Islet precursor cell (in vitro differentiated cells): ENCODE results near the gene MAP2K6.
"Not testable (repeated sequence)": the region's sequence is repeated elsewhere in the genome, so short reads cannot be mapped to it uniquely, and the experiment has no call there.

Experiments
- DNase-seq: peaks from one replicate; pipeline ENCODE4 v3.0.0-alpha.2; 2018

MAP2K6 gene

GRCh38 chr17:69460963-69461922 is 46.7 kb downstream of the MAP2K6 start:
- DNase-seq, result no peak

- DNase-seq, result no peak
Observed at GRCh38 chr17:69461951-69462369, 47.5 kb downstream of the MAP2K6 start.

- DNase-seq, result no peak
Observed at GRCh38 chr17:69462882-69463281, 48.4 kb downstream of the MAP2K6 start.

DNA sequence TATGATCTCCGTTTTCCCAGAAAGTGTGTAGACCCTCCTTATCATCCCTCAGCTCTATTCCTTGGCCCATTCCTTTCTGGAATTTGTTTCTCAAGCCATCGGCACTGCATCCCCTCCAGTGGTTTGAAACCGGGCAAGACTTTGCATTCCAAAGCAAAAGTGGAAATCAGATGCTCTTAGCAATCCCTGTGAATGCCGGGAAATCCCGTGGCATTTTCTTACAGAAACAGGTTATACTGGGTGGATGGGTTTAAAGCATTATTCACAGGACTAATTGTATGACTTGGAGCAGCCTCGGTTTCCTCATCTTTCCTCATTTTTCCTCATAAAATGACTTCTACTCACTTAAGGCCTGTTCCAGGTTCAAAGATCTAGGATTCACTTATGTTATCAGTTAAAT is 52.0 kb downstream of the MAP2K6 start:
- DNase-seq, result peak; percentile 86

- peak; percentile 89 for DNase-seq
Observed at GRCh38 chr17:69466905-69467667, 52.6 kb downstream of the MAP2K6 start.

GRCh38 chr17:69468207-69468606 is 53.7 kb downstream of the MAP2K6 start:
- no peak for DNase-seq

DNA sequence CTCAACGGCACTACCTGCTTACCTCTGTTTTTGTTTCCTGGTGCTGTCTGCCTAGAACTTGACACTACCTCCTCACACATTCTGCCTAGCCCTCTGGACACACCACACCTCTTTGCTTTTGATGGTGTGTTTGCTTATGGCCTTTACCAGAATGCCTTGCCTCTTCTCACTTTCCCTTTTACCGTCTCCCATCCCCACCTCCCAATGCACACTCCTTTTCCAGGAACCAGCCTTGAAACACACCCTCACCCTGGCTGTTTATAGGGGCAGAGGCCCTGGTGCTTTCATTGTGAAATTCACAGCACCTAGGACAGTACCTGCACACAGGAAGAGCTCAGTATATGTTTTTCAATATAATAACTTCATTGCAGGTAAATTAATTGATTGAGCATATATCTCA is 56.2 kb downstream of the MAP2K6 start:
- DNase-seq, result no peak

- no peak for DNase-seq
Observed at GRCh38 chr17:69471406-69471805, 56.9 kb downstream of the MAP2K6 start.

DNA sequence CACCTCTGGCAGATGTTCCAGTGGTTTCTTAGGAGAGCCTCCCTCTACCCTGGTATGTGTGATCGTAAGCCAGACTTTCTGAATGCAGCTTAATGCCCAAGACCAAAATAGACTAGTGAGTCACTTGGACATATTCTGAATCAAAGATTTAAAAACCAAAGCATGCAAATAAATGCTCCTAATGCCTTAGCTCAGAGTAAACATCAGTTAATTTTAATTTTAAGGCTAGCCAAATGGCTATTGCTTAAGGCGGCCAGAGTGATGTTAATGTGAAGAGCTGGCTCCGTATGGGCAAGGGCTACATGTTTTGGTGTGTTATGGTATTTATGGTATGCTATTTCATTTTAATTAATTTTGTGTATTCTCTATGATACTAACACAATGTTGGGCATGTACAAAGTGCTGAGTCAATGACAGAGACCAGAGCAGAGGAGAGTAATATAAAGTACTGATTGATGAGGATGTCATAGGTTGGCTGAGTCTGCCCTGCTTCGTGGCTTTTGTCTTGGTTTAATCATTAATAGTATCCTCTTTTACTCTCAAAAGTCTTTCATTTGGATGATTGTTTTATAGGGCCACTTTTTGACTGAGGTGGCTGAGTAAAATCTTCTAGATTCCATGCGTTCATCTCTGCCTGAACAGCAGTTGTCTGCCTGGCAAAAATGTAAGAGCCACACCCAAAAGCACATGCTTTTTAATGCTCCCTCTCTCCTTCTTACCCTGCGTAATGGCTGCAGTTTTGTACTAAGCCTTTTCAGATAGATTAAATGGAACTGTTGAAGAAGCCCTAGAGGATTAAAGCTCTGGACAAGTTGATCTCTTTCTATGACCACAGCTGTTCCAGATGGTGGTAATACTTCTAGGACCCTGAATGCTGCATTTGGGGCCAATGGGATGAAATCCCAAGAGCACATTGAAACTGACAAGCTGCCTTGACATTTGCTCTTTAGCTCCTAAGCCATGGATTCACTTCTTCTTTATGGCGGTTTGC is 59.6 kb downstream of the MAP2K6 start:
- DNase-seq, result no peak

GRCh38 chr17:69477204-69477902 is 62.9 kb downstream of the MAP2K6 start:
- no peak for DNase-seq

DNA sequence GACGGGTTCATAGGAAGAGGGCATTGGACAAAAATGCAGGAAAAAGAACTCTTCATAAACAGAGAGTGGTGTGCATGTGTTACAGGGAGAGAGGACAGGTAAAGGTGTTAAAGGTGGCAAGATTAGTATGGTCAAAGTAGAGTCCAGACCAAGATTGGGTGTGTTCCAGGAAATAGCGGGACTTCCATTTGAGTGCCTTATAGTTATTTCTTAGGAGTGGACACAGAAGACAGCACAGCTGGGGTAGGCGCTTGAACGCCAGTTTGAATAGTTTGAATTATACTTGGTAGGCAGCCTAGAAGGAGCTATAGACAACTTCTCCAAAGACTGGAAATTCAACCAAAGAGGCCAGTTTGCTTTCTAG is 63.4 kb downstream of the MAP2K6 start:
- no peak for DNase-seq

DNA sequence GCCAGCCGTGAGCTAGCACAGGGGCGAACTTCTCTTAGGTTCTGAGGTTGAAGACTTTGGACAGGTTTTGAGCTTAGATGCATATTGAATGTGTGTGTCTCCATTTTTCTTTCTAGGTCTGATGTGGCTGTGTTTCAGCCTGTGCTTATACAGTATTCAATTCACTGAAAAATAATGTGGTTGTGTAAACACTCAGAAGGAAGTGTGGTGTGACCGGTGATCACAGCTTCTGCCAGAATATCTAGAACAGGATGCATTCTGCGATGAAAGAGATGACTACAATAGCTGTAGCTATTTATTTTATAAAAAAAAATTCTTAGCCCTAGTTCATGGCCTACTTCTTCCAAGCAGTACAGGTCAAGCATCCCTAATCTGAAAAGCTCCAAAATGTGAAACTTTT is 64.4 kb downstream of the MAP2K6 start:
- DNase-seq, result no peak

DNA sequence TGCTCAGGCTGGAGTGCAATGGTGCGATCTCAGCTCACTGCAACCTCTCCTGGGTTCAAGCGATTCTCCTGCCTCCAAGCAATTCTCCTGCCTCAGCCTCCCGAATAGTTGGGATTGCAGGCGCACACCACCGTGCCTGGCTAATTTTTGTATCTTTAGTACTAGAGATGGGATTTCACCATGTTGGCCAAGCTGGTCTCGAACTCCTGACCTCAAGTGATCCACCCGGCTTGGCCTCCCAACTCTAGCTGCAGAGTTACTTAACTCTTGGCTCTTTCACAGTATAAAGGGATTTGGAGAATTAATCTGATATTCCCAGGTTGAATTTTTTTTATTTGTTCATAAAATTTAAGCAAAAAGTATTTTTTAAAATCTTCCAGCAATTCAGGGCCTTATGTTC is 65.3 kb downstream of the MAP2K6 start:
- not testable (repeated sequence) for DNase-seq

DNA sequence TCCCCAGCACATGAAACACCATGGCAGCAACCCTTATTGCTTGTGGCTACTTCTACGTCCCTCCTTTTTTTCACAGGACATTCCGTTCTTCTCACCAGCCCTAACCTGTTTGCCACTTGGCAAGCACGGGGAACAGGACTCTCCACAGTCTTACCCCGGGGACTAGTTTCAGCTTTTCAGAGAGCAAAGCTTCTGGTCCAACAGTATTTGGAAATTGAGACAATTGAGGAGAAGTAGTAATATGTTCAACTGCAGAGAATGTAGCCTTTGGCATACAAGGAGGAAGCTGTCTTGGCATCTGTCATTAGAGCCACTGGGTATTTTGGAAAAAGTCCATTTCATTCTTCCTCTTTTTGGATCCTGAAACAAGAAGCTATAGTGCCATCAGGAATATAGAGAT is 65.7 kb downstream of the MAP2K6 start:
- no peak for DNase-seq

GRCh38 chr17:69485251-69485661 is 70.8 kb downstream of the MAP2K6 start:
- no peak for DNase-seq

DNA sequence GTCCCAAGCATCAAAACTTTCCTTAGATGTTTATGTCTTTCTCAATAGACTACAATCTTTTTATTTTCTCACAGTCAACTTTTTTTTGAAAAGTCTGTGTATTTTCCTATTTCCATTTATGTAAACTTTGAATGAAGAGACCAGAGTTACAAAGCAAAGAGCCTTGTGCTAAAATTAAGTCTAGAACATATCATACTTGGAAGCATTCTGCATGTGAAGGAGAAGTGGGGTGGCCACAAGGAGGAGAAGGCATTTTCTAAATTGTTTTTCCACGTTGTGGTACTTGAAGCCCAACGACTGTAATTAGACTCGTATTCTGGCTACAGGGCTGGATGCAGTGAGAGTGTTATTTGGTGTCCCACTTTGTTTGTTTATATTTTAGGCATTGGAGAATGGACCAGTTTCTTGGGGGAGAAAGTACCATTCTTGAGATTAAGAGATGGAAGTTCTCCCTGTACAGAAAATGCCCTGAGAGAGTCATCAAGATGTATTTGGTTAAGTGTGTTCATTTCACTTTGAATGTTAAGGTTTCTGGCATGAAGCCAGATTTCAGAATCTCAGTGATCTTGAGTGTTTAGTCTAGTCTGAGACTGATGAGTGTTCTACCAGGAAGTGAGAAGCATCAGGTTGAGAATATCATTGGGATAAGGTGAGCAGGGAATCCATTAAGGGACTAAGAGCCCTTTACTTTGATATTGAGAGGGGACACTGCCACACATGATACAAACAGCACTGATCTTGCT is 71.6 kb downstream of the MAP2K6 start:
- DNase-seq, result no peak

- no peak for DNase-seq
Observed at GRCh38 chr17:69486779-69487637, 72.5 kb downstream of the MAP2K6 start.

DNA sequence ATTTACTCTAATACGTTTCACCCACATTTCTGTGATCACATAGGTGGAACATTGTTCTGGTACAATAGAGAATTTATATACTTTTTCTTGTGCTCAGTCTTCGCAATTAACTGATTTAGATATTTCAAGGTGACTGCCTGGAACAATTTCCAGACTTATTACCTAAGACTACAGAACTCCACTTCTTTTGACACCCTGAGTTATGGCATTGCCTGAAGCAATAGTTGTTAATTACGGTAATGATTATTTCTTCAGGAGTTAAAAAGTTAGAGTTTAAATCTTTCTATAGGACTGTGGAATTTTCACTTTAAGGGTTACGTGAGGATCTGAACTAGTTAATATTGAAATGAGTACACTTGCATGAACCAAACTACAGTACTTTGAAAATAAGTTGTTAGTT is 74.8 kb downstream of the MAP2K6 start:
- no peak for DNase-seq

- peak; percentile 98 for DNase-seq
Observed at GRCh38 chr17:69492410-69493071, 78.0 kb downstream of the MAP2K6 start.

GRCh38 chr17:69495787-69496186 is 81.3 kb downstream of the MAP2K6 start:
- DNase-seq, result no peak
